Measurements from ENCODE around the gene SMG5. TPM values are rescaled to one million over a fixed set of nuclear protein-coding genes. Genes with fewer than 3 reads are reported as not detected.

Gene SMG5
- total RNA-seq, 1 donor from 2014 or later = 57.7 TPM

DNA sequence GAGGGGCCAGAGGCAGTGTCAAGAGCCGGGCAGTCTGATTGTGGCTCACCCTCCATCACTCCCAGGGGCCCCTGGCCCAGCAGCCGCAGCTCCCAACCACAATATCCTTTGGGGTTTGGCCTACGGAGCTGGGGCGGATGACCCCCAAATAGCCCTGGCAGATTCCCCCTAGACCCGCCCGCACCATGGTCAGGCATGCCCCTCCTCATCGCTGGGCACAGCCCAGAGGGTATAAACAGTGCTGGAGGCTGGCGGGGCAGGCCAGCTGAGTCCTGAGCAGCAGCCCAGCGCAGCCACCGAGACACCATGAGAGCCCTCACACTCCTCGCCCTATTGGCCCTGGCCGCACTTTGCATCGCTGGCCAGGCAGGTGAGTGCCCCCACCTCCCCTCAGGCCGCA, 40.7 kb downstream of the SMG5 start, which contains the start of gene BGLAP:
BGLAP (plus strand) TSS at position 259 of the 400 bp plus-strand sequence; CDS start at position 307, 48 bp downstream.
- DNase-seq (ENCODE audit: extremely low spot score in 2 of 2) = no peak
- intact Hi-C loops (cut with DNase I) = no loop called here
- Histone ChIP-seq H3K36me3 (peaks cover 0 to 39% of the 10 kb centered on the region in 2 donors), H3K4me1 (peaks cover 19% of the 10 kb centered on the region), H3K9me3 (no peaks in the 10 kb centered on the region), H3K4me3 (no peak within 1 kb of the TSS), H3K27ac (no peak within 1 kb of the TSS), H3K27me3 (no peaks in the 10 kb centered on the region)
- no peak for TF ChIP-seq POLR2A (IDR thresholded peaks at IDR 0.05)
- TF ChIP-seq POLR2AphosphoS5 (IDR thresholded peaks at IDR 0.05; ENCODE audit: insufficient read depth in 1 of 2, low read depth in 1 of 2) = no peak
- TF ChIP-seq CTCF (IDR thresholded peaks at IDR 0.05) = no peak

- Histone ChIP-seq H3K9me3 (no peaks in the 10 kb centered on the region), H3K4me1 (peaks cover 13% of the 10 kb centered on the region), H3K4me3 (no peak overlapping the region), H3K36me3 (peaks cover 0 to 44% of the 10 kb centered on the region in 2 donors), H3K27ac (no peak overlapping the region), H3K27me3 (no peaks in the 10 kb centered on the region)
- TF ChIP-seq POLR2A (IDR thresholded peaks at IDR 0.05) = no peak
- TF ChIP-seq POLR2AphosphoS5 (IDR thresholded peaks at IDR 0.05; ENCODE audit: insufficient read depth in 1 of 2, low read depth in 1 of 2) = no peak
- intact Hi-C loops (cut with DNase I) = no loop called here
- no peak for DNase-seq (ENCODE audit: extremely low spot score in 2 of 2)
Observed at GRCh38 chr1:156241311-156241811, 41.3 kb downstream of the SMG5 start.

DNA sequence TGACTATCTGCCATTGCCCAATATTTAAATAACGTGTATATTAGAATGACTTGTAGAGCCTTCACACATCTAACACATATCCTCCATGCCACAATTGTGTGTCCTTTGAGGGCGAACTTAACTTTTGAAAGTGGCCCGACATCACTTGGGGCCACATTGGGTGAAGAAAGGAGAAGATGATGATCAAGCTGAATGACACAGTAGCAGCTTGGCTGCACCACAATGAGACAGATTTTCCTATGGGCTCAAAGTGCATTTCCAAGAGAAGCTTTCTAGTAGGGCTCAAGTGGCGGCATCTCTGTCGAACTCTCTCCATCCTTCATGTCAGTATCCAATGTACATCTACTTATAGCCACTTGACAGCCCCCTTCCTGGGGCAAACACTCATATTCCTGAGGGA, 44.4 kb downstream of the SMG5 start:
- Histone ChIP-seq H3K4me3 (no peak overlapping the region), H3K9me3 (no peaks in the 10 kb centered on the region), H3K36me3 (peaks cover 0 to 69% of the 10 kb centered on the region in 2 donors), H3K27me3 (no peaks in the 10 kb centered on the region), H3K4me1 (no peaks in the 10 kb centered on the region), H3K27ac (no peak overlapping the region)
- no peak for DNase-seq (ENCODE audit: extremely low spot score in 2 of 2)
- TF ChIP-seq CTCF (IDR thresholded peaks at IDR 0.05) (no peak), POLR2A (IDR thresholded peaks at IDR 0.05) (no peak), POLR2AphosphoS5 (IDR thresholded peaks at IDR 0.05; ENCODE audit: insufficient read depth in 1 of 2, low read depth in 1 of 2) (no peak)
- intact Hi-C loops (cut with DNase I) = no loop called here

- peaks cover 0 to 76% of the 10 kb centered on the region in 2 donors for H3K36me3 ChIP-seq
- intact Hi-C loops (cut with DNase I) = no loop called here
Observed at GRCh38 chr1:156236164-156236563, 46.5 kb downstream of the SMG5 start.

GRCh38 chr1:156233426-156234127, 49.0 kb downstream of the SMG5 start:
- Histone ChIP-seq H3K27ac (no peak overlapping the region), H3K4me1 (no peaks in the 10 kb centered on the region), H3K27me3 (no peaks in the 10 kb centered on the region), H3K36me3 (peaks cover 0 to 54% of the 10 kb centered on the region in 2 donors), H3K9me3 (no peaks in the 10 kb centered on the region), H3K4me3 (no peak overlapping the region)
- DNase-seq (ENCODE audit: extremely low spot score in 2 of 2) = no peak
- TF ChIP-seq POLR2AphosphoS5 (IDR thresholded peaks at IDR 0.05; ENCODE audit: insufficient read depth in 1 of 2, low read depth in 1 of 2) (no peak), CTCF (IDR thresholded peaks at IDR 0.05) (no peak), POLR2A (IDR thresholded peaks at IDR 0.05) (no peak)
- intact Hi-C loops (cut with DNase I) = no loop called here

More at GRCh38 chr1:156236164-156236563, 46.5 kb downstream of the SMG5 start:
- H3K27me3 ChIP-seq = no peaks in the 10 kb centered on the region
- H3K9me3 ChIP-seq = no peaks in the 10 kb centered on the region
- TF ChIP-seq POLR2A (IDR thresholded peaks at IDR 0.05) (no peak), POLR2AphosphoS5 (IDR thresholded peaks at IDR 0.05; ENCODE audit: insufficient read depth in 1 of 2, low read depth in 1 of 2) (no peak), CTCF (IDR thresholded peaks at IDR 0.05) (no peak)
- H3K27ac ChIP-seq = no peak overlapping the region
- H3K4me1 ChIP-seq = no peaks in the 10 kb centered on the region
- no peak overlapping the region for H3K4me3 ChIP-seq
- DNase-seq (ENCODE audit: extremely low spot score in 2 of 2) = no peak

All from vagina (tissue), 2 donors.